SHP77 (cell line): ENCODE data around the gene ATOX1.
"Not testable (repeated sequence)": the region's sequence is repeated elsewhere in the genome, so short reads cannot be mapped to it uniquely, and the experiment has no call there.

Experiments used
- DNase-seq, 2 experiments: peaks; one replicate each; lab custom pipeline; 2025; lab: John Stamatoyannopoulos, UW

Gene ATOX1

DNA sequence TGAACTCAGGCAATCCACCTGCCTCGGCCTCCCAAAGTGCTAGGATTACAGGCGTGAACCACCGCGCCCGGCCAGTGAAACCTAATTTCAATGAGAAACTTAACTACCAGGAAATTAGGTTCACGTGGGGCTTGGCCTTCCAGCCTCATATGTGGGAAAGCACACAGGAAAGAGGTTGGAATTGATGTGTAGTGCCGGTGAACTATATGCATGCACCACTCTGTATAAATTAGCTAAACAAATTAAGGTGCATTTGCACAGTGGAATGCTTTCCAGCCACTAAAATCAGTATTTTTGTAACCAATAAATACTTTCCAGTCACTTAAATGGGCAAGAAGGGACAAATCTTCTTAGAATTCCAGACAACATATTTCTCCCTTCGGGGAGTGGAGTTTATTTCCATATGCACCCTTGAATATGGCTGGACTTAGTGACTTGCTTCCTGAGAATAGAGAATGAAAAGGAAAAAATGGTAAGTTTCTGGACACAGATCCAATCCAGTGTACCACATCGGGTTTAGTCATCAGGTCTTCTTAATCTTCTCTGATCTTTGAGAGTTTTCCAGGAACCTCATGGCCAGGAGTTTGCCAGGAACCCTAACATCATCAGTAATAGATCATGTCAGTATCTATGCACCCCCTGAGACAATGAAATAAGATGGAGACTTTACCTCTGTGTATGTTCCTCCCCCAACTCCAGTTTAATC, 24.9 kb downstream of the ATOX1 start:
- DNase-seq = no peak

DNA sequence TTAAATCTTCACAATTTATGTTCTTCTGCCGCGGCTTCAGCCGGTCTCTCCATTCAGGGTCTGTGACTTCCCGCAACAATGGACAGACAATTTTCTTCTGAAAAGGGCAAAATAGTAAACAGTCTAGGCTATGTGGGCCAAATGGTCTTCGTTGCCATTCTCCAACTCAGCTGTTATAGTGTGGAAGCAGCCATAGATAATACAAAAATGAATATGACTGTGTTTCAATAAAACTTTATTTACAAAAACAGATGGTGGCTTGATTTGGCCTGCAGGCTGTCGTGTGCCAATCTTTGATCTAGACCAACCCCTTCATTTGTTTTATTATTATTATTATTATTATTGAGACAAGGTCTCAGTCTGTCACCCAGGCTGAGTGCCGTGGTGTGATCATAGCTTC, 28.1 kb downstream of the ATOX1 start:
- no peak for DNase-seq

DNA sequence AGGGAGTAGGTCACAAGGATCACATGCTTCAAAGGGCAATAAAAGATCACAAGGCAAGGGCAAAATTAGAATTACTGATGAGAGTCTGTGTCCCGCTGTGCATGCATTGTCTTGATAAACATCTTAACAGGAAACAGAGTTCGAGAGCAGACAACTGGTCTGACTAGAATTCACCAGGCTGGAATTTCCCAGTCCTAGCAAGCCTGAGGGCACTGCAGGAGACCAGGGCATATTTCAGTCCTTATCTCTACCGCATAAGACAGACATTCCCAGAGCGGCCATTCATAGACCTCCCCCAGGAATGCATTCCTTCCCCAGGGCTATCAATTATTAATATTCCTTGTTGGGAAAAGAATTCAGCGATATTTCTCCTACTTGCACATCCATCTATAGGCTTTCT, 28.8 kb downstream of the ATOX1 start:
- DNase-seq = not testable (repeated sequence)

DNA sequence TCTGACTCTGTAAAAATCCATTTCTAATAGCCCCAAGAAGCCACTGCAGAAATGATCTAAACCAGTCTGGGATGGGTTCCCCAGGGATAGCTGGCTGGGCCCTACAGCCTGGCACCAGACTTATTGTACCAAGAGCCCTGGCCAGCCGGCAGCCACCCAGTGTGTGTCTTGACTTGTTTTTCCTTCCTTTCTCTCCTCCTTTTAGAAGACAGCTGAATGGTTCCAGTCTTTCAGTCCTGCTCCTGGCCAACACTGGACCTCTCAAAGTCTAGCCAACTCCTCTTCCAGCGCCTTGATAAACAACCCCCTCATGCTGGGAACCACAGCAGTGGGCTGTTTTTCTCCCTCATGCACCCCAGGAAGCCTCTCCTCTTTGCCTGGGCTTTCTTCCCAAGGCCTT, 34.1 kb downstream of the ATOX1 start:
- DNase-seq = no peak

DNA sequence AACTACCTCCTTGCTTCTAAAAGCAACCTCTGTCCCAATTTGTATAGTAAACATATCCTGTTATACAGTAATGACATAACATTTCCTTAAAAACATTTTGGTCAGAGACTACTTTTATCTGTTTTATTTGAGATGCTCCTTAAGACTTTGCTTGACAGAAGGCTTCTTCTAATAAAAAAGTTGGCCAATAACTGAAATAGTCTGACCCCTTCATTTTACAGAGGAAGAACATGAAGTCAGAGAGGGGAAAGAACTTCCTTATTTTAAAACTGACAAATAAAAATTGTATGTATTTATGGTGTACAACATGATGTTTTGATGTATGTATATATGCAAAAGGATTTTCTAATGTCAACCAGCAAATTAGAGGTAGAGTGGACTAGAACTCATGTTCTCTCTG, 35.9 kb downstream of the ATOX1 start:
- no peak for DNase-seq

DNA sequence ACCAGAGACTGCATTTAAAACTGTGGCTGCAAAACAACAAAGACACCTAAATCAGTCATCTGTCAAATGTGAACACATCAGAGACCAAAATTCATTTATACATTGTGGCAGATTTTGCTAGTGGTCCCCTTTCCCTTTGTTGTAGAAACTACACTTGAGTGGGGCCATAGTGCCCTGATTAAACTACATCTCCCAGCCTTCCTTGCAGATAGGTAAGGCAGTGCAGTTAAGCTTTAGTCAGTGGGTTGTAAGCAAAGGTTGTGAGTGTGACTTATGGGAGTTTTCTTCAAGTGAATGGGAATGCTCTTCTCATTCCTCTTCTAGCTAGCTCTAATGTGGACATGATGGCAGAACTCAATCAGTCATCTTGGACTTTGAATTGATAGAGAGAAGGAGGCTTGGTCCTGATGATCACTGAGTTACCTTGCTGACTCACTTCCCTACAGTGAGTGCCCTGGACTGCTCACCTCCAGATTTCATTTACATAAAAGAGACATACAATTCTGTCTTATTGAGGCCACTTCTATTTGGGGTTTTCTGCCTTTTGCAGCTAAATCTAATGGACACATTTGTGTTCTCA, 36.5 kb downstream of the ATOX1 start:
- DNase-seq = no peak

DNA sequence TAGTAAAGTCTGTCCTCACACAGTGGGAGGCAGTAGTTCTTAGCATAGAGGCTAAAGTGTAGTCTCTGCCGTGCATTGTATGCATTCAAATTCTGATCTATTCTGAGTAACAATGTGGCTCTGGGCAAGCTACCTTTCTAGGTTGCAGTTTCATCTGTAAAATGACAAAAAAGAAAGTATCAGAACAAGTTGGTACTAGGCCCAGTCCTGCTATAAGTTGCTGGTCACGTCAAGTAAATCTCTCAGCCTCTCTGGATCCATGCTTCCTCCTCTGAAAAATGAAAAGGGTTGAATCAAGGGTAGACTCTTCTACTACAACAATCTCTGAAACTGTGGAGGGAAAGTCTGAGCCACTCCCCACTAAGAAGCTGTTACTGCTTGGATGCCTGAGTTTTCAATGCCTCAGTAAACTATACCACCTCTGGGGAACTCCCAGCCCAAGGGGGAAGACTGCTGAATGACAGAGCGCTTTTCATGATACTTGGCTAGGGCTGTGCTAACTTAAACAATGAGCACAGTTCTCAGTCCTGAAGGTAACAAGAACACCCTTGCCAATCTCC, 37.3 kb downstream of the ATOX1 start:
- DNase-seq = no peak

DNA sequence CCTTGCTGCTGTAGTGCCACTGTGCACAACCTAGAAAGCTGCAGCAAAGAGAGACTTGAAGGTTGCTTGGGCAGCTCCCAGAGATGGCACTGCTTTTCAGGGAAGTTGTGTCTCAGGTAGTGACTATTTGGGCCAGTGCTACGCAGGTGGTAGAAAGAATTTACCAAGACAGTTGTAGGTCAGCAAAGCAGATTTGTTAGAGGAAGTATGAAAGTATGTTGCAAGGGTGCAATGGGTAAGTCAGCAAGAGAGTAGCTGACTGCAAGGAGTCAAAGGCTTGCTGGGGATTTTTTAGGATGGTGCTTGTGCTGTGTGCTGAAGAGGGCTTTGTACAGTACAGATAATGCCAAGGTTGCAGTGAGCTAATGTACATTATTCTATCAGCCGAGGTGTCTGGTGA, 38.2 kb downstream of the ATOX1 start:
- no peak for DNase-seq

DNA sequence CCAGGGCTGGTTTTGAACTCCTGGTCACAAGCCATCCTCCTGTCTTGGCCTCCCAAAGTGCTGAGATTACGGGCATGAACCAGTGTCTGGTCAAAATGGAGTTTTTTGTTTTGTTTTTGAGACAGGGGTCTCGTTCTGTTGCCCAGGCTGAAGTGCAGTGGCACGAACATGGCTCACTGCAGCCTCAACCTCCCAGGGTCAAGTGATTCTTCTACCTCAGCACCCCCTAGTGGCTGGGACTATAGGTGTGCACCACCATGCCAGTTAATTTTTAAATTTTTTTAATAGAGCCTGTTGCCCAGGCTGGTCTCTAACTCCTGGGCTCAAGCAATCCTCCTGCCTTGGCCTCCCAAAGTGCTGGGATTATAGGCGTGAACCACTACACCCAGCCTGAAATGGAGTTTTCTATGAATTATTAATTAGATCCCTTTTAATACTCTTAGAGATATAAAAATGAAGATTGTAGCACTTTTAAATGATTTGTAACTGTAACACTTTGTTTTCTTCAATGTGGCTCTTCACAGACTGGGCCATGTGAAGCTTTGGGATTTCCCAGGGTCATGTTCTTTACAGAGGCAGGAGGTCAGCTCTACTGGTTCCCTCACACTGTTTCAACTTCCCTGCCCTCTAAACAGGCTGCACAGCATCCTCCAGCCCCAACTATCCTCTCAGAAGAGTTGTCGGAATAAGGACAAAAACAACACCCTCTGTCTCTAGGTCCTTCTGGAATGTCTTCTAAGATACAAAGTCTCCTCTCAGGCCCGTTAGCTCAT, 39.0 kb downstream of the ATOX1 start:
- peak in 1 of 2 experiments; percentile 4 for DNase-seq

DNA sequence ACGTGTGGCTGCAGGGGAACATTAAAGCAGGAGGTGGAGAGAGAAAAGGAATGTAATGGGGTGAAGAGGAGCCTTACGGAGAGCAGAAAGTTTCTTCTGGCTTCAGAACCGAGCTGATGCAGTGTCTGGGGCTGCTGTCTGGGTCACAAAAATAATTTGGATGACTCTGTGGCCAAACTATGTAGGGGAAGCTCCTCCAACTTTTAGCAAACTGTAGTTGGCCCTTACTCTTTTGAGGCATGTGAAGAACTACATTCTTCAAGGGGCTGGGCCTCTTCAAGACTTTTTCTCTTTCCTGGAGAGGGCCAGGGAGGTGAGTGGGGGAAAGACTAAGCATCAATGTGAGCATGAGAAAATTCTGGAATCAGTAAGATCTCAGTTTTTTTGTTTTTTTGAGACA, 39.8 kb downstream of the ATOX1 start:
- no peak for DNase-seq

DNA sequence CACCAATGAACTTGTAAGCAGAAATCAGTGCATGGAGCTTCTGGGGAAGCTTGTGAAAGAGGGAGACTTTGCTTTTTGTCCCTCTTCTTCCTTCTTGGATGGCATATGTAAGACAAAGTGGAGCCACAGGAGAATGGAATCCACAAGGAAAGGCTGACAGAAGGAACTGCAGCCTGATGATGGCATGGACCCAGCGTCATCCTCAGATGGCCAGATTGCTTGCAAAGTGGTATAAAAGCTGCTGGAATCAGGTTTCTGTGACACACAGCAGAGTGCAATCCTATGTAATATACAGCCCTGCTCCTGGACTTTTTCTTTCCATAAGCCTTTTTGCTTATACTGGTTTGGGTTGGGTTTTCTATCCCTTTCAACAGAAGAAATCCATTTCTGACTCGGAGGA, 40.3 kb downstream of the ATOX1 start:
- no peak for DNase-seq

DNA sequence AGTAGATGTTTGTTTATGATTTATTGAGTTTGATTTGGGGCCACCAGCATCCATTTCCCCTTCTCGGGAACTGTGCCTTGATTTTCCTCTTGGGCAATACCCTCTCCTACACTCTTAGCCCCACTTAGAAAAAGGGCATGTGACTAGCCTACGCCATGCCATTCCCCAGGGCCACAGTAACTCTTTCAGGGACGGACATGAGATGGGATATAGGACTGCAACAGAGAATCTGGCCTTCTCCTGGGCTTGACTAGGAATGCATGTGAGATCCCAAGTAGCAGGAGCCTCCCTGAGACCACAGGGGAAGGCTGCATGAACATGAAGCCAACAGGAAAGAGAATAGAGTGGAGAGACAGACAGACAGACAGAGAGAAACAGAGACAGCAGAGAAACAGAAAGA, 41.0 kb downstream of the ATOX1 start:
- DNase-seq = no peak

DNA sequence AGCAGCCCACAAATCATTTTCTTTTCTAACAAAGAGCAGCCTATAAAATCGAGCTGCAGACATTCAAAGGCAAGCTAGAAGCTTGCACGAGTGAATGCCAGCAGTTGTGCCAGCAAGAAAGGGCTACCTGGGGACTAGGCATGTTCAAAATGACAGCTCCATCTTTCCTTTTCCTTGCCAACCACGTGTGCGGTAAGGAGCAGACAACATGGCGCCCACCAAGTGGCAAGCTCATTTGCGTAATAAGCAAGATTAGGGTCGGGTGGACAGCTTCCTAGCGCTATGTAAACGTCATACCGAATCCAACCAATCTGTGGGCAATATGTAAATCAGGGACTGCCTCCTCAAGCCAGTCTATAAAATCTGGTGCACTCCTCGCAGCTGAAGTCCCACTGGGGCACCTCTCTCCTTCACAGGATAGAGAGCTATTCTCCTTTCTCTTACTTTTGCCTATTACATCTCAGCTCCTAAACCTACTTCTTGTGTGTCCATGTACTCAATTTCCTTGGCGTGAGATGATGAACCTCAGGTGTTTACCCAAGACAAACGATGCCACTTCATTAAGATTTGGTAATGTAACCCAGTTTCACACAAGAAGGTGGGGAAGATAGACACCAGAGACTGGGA, 49.2 kb downstream of the ATOX1 start:
- DNase-seq = no peak

DNA sequence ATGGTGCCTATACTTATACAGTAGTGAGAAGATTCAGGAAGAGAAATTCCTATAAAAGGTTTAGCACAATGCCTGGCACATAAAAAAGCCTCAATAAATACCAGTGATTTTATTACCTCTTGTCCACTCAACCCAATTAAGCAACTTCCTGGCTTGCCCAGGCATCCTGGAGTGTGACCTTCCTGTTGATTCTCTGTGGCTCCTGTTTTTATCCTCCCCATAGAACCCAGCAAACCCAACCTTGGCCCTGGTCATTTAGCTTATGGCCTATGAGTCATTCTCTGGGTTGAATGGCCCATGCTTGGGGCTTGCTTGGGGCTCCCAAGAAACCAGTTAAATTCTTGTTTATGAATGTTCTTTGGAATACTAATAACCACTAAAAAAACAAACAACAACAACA, 50.3 kb downstream of the ATOX1 start:
- DNase-seq = no peak

DNA sequence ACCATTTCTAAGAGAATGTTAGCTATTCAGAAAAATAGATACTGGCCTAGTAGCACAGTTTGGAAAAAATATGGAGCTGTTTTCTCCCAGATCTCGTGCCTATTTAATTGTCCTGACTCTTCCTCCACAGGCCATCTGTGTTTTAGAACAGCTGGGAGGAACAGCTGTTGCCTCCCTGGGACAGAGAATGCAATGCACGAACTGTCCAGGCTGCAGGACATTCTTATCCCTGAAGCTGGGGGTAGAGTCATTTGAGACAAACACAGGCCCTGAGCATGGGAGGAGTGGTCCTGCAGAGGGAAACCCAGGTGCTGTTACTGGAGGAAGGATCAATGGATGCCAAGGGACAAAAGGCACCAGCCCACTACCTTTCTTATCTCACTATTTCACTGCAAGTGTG, 50.9 kb downstream of the ATOX1 start:
- no peak for DNase-seq

DNA sequence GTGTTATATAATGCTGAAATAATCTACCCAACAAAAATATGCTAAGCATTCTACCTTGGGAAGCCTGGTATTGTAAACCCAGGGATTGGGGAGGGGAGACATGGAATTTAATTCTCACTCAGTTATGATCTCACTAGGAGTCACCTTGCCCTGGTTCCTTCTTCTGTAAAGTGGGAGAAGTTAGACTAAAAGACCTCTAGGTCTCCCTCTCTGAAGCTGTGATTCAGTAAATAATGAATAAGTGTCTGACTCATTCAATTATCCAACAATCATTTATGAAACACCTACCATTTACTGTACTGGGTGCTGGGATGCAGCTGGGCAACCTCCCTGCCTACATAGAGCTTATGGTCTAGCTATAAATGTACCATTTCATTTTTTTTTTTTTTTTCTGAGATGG, 51.5 kb downstream of the ATOX1 start:
- no peak for DNase-seq

DNA sequence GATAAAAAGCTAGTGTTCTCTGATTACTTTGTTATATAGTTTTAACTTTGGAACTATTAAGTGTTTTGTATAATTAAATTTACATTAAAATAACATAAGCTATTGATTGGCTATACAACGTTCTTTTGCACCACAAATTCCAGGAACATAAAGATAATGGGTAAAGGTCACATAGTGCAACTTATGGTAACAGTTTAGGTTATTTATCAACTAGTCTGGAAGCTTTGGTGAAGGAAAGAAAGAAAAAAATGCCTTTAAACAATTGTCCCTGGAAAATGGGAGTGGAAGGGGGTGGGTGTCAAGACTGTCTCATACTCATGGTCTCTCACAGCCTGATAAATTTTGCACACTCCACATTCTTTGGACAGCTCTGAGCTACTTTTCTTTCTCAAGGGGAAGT, 54.7 kb downstream of the ATOX1 start:
- no peak for DNase-seq

DNA sequence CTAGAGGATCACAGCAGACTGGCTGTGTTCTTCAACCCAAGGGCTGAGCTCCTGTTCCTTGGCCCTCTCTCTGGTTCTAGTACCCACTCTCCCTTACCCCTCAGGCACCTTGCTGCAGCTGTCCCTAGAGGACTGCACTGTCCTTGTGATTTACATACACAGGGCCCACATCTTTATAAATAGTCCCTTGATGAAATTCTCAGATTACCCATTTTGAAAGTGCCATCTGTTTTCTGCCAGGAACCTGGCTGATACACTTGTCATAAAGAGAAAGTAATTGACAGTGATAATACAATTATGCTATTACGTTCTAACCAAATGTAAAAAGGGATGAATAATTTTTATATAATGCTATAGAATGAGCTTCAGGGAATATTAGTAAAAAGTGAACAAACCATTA, 55.2 kb downstream of the ATOX1 start:
- DNase-seq = no peak

DNA sequence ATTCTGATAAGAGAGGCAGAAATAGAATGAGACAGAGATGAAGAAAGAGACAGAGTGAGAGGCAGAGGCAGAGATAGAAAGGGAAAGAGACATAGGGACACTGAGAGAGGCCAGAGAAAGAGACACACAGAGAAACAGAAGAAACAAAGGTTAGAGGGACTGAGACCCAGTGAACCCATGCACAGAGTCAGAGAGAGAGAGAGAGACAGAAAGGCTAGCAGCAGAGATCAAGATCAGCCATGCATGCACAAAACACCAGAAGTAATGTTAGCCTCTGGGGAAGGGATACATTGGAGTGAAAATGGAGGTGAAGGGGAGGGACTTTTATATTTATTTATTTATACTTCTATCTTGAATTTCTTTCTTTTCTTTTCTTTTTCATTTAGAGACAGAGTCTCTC, 57.6 kb downstream of the ATOX1 start:
- DNase-seq = no peak

DNA sequence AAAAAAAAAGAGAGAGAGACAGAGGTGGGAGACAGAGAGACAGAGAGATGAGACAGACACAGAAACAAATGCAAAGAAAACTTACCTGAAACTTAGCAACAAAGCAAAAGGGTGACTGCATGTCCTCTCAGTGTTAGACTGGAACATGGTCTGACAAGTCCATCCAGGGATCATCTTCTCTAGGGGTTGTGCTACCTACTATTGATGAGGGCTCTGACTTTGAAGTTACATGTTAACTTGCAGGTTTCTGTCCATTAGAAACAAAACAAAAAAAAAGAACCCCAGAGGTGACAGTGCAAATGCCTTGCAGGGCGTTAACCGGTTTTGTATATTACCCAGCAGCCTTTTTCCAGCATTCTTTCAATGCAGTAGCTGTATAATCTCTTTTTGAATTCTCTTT, 58.1 kb downstream of the ATOX1 start:
- no peak for DNase-seq

DNA sequence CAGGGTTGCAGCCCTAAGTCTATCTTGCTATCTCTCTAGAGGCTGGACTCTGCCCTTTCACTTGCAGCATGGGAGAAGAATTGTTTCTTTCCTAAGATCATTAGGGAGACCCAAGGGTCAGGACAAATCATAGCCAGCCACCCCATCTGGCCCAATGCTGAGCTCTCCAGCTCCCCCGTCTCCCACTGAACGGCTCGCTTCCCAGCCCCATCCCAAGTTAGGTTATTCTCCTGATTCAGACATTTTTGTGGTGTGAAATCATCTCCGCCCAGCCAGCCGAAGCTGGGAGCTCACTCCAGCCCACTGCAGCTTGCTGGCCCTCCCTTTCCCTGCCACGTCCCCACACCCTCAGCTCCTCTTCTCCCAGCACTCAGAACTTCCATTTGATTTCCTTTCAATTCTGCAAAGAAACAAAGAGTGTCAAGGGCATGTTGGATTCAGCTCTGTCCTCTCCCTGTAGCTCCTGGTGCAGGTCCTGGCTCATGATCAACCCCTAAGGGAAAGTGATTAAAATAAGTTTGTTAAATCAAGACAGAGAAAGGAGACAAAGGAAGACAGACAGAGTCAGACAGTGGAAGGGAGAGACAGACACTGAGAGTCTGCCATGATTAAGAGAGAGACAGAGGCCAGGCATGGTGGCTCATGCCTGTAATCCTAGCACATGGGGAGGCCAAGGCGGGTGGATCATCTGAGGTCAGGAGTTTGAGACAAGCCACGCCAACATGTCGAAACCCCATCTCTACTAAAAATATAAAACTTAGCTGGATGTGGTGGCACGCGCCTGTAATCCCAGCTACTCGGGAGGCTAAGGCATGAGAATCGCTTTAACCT, 59.1 kb downstream of the ATOX1 start:
- no peak for DNase-seq

DNA sequence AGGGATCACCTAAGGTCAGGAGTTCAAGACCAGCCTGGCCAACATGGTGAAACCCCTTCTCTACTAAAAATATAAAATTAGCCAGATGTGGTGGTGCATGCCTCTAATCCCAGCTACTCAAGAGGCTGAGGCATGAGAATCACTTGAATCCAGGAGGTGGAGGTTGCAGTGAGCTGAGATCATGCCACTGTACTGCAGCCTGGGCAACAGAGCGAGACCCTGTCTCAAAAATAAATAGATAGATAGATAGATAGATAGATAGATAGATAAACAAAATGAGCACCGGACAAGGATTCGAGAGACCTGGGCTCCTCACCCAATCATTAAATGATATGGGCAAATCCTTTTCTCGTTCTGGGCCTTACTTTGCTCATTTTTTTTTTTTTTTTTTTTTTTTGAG, 60.4 kb downstream of the ATOX1 start:
- not testable (repeated sequence) for DNase-seq
